ENCODE measurements around the gene UGT2A1.

The UGT2A1 gene

DNA sequence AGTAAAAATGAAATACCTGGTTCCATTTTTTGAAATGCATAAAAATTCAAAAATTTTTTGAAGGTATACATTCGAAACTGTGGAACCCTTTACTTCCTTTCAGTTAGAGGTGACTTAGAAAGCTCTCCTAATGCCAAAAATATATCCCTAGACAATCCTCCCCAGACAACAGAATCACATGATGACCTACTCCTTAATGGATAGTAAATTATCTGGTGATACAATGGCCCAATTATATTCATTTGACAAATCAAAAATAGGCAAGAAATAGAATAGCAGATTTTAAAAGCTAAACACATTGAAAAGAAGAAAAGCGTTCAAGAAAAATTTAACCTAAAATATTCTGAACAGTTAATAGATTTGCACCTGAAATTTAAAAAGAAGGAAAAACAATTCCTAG, 10.1 kb downstream of the UGT2A1 start:
- ATAC-seq (replicated peaks) (no peak), DNase-seq (no peak)
- H3K27me3 Mint-ChIP-seq: no peaks in the 10 kb centered on the region
- no peaks in the 10 kb centered on the region for H3K4me1 Mint-ChIP-seq (ENCODE audit: low read depth in 2 of 2)
- H3K27ac Mint-ChIP-seq: no peak overlapping the region
- no peaks in the 10 kb centered on the region for H3K36me3 Mint-ChIP-seq (ENCODE audit: insufficient read depth)
- H3K9me3 Mint-ChIP-seq: peaks cover 2 to 6% of the 10 kb centered on the region in 2 donors
- no peak overlapping the region for H3K4me3 Mint-ChIP-seq

DNA sequence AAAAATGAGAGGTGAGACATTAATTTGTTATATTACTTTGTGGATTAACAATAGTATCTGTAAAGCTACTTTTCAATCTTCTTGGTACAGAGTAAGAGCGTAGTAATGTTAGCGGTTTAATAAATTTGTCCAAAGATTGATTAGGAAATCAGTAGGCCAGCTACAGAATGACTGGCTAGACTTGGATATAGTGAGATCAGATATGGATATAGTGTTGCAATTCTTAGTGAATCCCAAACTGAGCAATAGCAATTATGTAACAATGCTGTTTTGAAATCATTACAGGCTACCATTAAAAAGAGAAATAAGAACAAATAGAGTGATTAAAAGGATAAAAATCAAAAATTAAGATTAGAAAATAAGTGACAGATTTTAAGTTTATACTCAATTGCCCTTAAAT, 12.8 kb downstream of the UGT2A1 start:
- no peaks in the 10 kb centered on the region for H3K27me3 Mint-ChIP-seq
- peaks cover 6% of the 10 kb centered on the region in 2 donors for H3K9me3 Mint-ChIP-seq
- ATAC-seq (replicated peaks) (no peak), DNase-seq (no peak)
- no peak overlapping the region for H3K27ac Mint-ChIP-seq
- no peaks in the 10 kb centered on the region for H3K4me1 Mint-ChIP-seq (ENCODE audit: low read depth in 2 of 2)
- H3K4me3 Mint-ChIP-seq: no peak overlapping the region
- H3K36me3 Mint-ChIP-seq (ENCODE audit: insufficient read depth): no peaks in the 10 kb centered on the region

DNA sequence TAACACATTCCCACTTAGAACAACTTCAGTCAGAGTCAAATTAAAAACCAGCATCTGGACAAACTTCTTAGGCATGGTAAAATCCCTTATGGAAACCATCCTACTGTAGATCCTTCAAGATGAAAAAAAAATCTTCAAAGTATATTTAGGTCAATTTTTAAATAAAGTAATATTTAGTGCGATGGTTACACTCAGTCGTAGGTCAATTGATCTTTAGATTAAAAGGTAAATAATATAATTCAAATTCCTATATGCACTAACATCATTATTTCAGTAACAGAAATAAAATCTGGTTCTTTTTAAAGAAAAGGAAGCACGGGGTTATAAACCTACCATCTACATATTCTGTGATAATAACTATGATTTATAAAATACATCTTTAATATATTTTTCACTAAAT, 13.5 kb downstream of the UGT2A1 start, which contains the start of gene UGT2A2:
Gene UGT2A2 (minus strand): TSS at position 101 of the 400 bp plus-strand sequence. CDS start 2 bp downstream, at position 99.
- ATAC-seq (replicated peaks) (no peak), DNase-seq (no peak)
- H3K4me1 Mint-ChIP-seq (ENCODE audit: low read depth in 2 of 2): no peaks in the 10 kb centered on the region
- no peak within 1 kb of the TSS for H3K4me3 Mint-ChIP-seq
- H3K36me3 Mint-ChIP-seq (ENCODE audit: insufficient read depth): no peaks in the 10 kb centered on the region
- no peaks in the 10 kb centered on the region for H3K27me3 Mint-ChIP-seq
- H3K27ac Mint-ChIP-seq: no peak within 1 kb of the TSS
- peaks cover 6% of the 10 kb centered on the region in 2 donors for H3K9me3 Mint-ChIP-seq

DNA sequence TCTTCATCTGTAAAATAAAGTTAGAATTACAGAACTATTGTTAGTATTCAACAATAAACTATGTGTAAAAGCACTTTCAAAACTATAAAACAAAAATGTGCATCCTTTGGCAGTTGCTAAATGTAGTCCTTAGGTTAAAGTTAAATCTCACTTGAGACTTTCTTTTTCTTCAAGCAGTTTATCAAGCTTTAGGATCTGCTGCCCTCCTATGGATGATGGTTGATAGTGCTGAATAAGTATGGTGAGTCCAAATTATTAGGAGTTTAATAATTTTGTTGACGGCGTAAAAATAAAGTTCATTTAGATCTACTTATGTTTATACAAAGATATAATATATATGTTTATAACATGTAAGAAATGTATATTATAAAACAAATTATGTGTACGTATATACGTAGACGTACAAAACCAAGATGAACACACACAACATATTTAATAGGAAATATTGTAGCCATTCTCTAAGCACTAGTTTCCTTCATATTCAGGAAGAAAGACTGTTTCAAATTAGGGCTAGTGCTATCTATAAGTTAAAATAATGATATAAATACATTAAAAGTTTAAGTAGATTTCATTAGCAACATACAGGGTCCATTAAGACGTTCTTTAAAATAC, 35.9 kb downstream of the UGT2A1 start:
- Mint-ChIP-seq H3K27ac (no peak overlapping the region), H3K4me1 (ENCODE audit: low read depth in 2 of 2) (no peaks in the 10 kb centered on the region), H3K4me3 (no peak overlapping the region), H3K27me3 (no peaks in the 10 kb centered on the region), H3K36me3 (ENCODE audit: insufficient read depth) (no peaks in the 10 kb centered on the region), H3K9me3 (peaks cover 6 to 8% of the 10 kb centered on the region in 2 donors)
- DNase-seq (no peak), ATAC-seq (replicated peaks) (no peak)

- Mint-ChIP-seq H3K9me3 (peaks cover 3 to 8% of the 10 kb centered on the region in 2 donors), H3K36me3 (ENCODE audit: insufficient read depth) (no peaks in the 10 kb centered on the region), H3K27ac (no peak overlapping the region), H3K27me3 (no peaks in the 10 kb centered on the region), H3K4me3 (no peak overlapping the region), H3K4me1 (ENCODE audit: low read depth in 2 of 2) (no peaks in the 10 kb centered on the region)
- DNase-seq (no peak), ATAC-seq (replicated peaks) (no peak)
These were observed 42.6 kb downstream of the UGT2A1 start for GRCh38 chr4:69610484-69610883.

GRCh38 chr4:69601065-69601464, 52.0 kb downstream of the UGT2A1 start:
- no peak for ATAC-seq (replicated peaks)
- no peak for DNase-seq
- Mint-ChIP-seq H3K36me3 (ENCODE audit: insufficient read depth) (no peaks in the 10 kb centered on the region), H3K27me3 (no peaks in the 10 kb centered on the region), H3K4me3 (no peak overlapping the region), H3K27ac (no peak overlapping the region), H3K9me3 (no peaks in the 10 kb centered on the region), H3K4me1 (ENCODE audit: low read depth in 2 of 2) (no peaks in the 10 kb centered on the region)

DNA sequence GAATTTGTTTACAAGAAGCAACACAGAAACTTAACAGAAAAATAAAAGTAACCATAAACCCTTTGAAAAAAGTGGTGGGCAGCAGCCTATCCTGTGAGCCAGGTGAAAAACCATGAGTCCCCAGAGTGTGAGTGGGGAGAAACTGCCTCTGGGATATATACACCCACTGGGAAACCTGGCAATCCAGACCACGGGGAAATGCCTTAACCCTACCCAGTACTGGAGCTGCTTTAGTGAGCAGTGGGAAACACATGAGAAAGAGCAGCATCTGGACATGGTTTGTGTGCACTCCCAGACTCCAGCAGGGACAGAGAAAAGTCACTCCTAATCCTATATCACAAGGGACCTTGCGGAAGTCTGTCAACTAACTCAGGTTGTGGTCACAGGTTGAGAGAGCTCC, 53.0 kb downstream of the UGT2A1 start:
- no peaks in the 10 kb centered on the region for H3K27me3 Mint-ChIP-seq
- no peaks in the 10 kb centered on the region for H3K9me3 Mint-ChIP-seq
- DNase-seq (no peak), ATAC-seq (replicated peaks) (no peak)
- no peak overlapping the region for H3K27ac Mint-ChIP-seq
- H3K4me1 Mint-ChIP-seq (ENCODE audit: low read depth in 2 of 2): no peaks in the 10 kb centered on the region
- H3K36me3 Mint-ChIP-seq (ENCODE audit: insufficient read depth): no peaks in the 10 kb centered on the region
- H3K4me3 Mint-ChIP-seq: no peak overlapping the region

DNA sequence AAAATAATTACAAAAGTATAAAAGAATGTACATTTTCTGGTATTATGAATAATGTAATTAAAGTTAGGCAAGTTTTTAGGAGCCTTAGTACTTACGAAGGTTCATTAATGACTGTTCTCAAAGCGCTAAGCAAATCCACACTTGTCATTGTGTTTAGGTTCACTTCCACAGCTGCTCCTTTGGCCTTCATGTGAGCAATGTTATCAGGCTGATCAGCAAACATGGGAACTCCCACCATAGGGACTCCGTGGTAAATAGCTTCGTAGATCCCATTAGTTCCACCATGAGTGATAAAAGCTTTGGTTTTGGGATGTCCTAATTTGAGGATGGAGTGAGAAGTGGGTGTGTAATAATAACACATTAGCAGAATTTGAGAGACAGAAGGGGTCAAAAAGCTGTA, 58.7 kb downstream of the UGT2A1 start:
- ATAC-seq (replicated peaks) (no peak), DNase-seq (no peak)
- no peaks in the 10 kb centered on the region for H3K27me3 Mint-ChIP-seq
- H3K9me3 Mint-ChIP-seq: peaks cover 0 to 2% of the 10 kb centered on the region in 2 donors
- H3K4me1 Mint-ChIP-seq (ENCODE audit: low read depth in 2 of 2): no peaks in the 10 kb centered on the region
- H3K4me3 Mint-ChIP-seq: no peak overlapping the region
- H3K27ac Mint-ChIP-seq: no peak overlapping the region
- no peaks in the 10 kb centered on the region for H3K36me3 Mint-ChIP-seq (ENCODE audit: insufficient read depth)

- H3K9me3 Mint-ChIP-seq: peaks cover 0 to 2% of the 10 kb centered on the region in 2 donors
- no peak overlapping the region for H3K27ac Mint-ChIP-seq
- no peak overlapping the region for H3K4me3 Mint-ChIP-seq
- DNase-seq (no peak), ATAC-seq (replicated peaks) (no peak)
- no peaks in the 10 kb centered on the region for H3K4me1 Mint-ChIP-seq (ENCODE audit: low read depth in 2 of 2)
- no peaks in the 10 kb centered on the region for H3K36me3 Mint-ChIP-seq (ENCODE audit: insufficient read depth)
- no peaks in the 10 kb centered on the region for H3K27me3 Mint-ChIP-seq
These were observed 61.7 kb downstream of the UGT2A1 start for GRCh38 chr4:69591364-69591763.

DNA sequence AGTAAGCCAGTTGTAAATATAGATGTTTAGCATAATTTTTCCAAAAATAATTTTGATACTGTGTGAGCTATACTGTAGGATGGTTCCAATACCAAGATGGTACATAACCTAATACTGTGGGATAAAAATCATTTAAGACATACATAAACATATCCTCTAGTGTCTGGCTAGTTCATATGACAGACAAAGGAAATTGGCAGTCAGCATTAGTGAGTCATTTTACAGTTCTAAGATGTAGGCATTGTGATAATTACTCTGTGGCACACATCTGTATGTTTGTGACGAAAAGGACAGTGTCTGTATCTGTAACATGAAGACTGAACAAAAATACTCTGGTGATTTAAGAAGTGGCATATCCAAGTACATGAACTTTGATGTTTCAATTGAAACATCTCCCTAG, 63.2 kb downstream of the UGT2A1 start:
- H3K4me3 Mint-ChIP-seq: no peak overlapping the region
- ATAC-seq (replicated peaks): no peak
- H3K36me3 Mint-ChIP-seq (ENCODE audit: insufficient read depth): no peaks in the 10 kb centered on the region
- H3K27ac Mint-ChIP-seq: no peak overlapping the region
- no peak for DNase-seq
- H3K27me3 Mint-ChIP-seq: no peaks in the 10 kb centered on the region
- no peaks in the 10 kb centered on the region for H3K4me1 Mint-ChIP-seq (ENCODE audit: low read depth in 2 of 2)
- H3K9me3 Mint-ChIP-seq: peaks cover 0 to 2% of the 10 kb centered on the region in 2 donors

GRCh38 chr4:69584135-69584534, 68.9 kb downstream of the UGT2A1 start:
- Mint-ChIP-seq H3K9me3 (no peaks in the 10 kb centered on the region), H3K36me3 (ENCODE audit: insufficient read depth) (no peaks in the 10 kb centered on the region), H3K4me1 (ENCODE audit: low read depth in 2 of 2) (no peaks in the 10 kb centered on the region), H3K27me3 (no peaks in the 10 kb centered on the region), H3K4me3 (no peak overlapping the region), H3K27ac (no peak overlapping the region)
- no peak for DNase-seq
- ATAC-seq (replicated peaks): no peak

DNA sequence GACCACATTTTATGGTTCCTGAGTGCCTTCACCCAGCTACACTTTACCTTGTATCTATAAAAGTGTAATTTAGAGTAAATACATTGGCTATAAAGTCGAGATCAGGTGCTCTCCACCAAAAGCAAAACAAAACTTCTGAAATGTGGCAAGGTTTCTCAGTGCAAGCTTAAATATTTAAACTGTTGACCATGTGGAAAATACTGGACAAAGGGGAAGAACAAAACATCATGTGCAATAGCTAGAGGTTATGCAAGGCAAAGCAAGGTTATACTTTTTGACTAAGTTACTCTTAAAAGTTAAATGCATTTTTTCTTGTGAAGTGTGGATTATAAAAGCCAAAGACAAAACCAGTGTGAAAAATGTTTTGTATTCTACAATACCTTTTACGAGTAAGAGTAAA, 69.5 kb downstream of the UGT2A1 start:
- H3K36me3 Mint-ChIP-seq (ENCODE audit: insufficient read depth): no peaks in the 10 kb centered on the region
- H3K4me1 Mint-ChIP-seq (ENCODE audit: low read depth in 2 of 2): no peaks in the 10 kb centered on the region
- no peak for DNase-seq

GRCh38 chr4:69577245-69577644, 75.8 kb downstream of the UGT2A1 start:
- Mint-ChIP-seq H3K9me3 (peaks cover 0 to 9% of the 10 kb centered on the region in 2 donors), H3K27me3 (no peaks in the 10 kb centered on the region), H3K27ac (no peak overlapping the region), H3K4me1 (ENCODE audit: low read depth in 2 of 2) (no peaks in the 10 kb centered on the region), H3K36me3 (ENCODE audit: insufficient read depth) (no peaks in the 10 kb centered on the region), H3K4me3 (no peak overlapping the region)
- ATAC-seq (replicated peaks): no peak
- no peak for DNase-seq

More for the DNA sequence above, 69.5 kb downstream of the UGT2A1 start:
- no peak overlapping the region for H3K4me3 Mint-ChIP-seq
- H3K27me3 Mint-ChIP-seq: no peaks in the 10 kb centered on the region
- no peak for ATAC-seq (replicated peaks)
- H3K27ac Mint-ChIP-seq: no peak overlapping the region
- peaks cover 0 to 2% of the 10 kb centered on the region in 2 donors for H3K9me3 Mint-ChIP-seq

DNA sequence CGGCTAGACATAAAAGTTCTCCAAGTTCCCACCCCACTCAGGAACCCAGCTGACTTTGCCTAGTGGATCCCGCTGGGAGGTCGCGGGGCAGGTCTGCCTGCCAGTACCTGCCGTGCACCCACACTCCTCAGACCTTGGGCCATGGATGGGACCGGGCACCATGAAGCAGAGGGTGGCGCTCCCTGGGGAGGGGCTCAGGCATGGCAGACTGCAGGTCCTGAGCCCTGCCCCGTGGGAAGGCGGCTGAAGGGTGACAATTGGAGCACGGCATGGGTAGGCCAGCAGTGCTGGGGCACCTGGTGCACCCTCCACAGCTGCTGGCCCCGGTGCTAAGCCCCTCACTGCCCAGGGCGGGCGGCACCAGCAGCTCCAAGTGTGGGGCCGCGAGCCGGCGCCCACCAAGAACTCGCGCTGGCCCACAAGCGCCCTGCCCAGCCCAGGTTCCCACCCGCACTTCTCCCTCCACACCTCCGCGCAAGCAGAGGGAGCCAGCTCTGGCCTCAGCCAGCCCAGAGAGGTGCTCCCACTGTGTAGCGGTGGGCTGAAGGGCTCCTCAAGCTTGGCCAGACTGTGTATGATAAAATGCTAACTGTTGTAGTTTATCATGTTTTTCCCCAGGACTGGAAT, 76.7 kb downstream of the UGT2A1 start:
- H3K27me3 Mint-ChIP-seq: no peaks in the 10 kb centered on the region
- H3K4me3 Mint-ChIP-seq: no peak overlapping the region
- no peak overlapping the region for H3K27ac Mint-ChIP-seq
- ATAC-seq (replicated peaks) (no peak), DNase-seq (no peak)
- H3K36me3 Mint-ChIP-seq (ENCODE audit: insufficient read depth): no peaks in the 10 kb centered on the region
- no peaks in the 10 kb centered on the region for H3K4me1 Mint-ChIP-seq (ENCODE audit: low read depth in 2 of 2)
- peaks cover 0 to 10% of the 10 kb centered on the region in 2 donors for H3K9me3 Mint-ChIP-seq

All from effector memory CD8-positive, alpha-beta T cell (primary cell).